Lower leg skin (tissue), 3 donors: ENCODE measurements around the gene KRT80.

Source experiments
- CTCF ChIP-seq, 3 donors: fragments of 450-650 bp; IDR thresholded peaks; one replicate each; pipeline ENCODE4 v1.5.1; 2016; ENCODE audit warnings: antibody characterized with exemption in 3 of 3, mild to moderate bottlenecking in 3 of 3, moderate library complexity in 2 of 3
- POLR2A ChIP-seq, 2 donors: fragments of 450-650 bp; IDR thresholded peaks; one replicate each; pipeline ENCODE4 v1.6.1; 2016 to 2017; ENCODE audit warnings: antibody characterized with exemption in 2 of 2, mild to moderate bottlenecking in 1 of 2, moderate library complexity in 1 of 2

DNA sequence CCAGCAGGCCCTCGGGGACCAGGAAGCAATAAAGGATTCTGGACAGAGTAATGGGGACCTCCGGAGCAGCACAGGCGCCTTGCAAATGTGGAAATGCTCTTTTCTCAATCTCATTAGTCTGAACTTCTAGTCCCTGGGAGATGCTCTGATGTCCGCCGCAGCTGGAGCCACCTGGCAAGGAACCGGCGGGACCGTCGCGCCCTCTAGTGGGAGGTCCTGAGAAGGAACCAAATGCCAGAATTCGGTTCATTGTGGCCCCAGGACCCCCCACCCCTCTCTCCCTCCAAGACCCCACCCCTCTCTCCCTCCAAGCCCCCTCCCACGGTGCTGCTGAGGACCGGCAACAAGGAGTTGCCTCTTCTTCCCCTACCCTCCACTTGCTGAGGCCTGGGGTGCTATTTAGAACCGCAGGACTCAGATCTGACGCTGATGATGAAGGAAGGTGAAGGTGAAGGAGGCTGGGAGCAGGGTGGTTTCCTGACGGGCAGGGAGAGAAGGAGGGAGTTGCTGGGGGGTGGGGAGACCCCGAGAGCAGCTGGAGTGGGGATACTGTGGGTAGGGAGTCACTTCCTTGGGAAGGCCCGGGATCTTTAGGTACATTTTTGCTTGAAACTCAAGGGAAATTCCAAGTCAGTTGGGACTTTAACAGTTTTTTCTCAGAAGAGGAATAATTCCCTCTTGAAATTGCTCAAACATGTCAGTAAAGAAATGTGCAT is 69.8 kb downstream of the KRT80 start:
- TF ChIP-seq CTCF (IDR thresholded peaks at IDR 0.05) (no peak), POLR2A (IDR thresholded peaks at IDR 0.05) (no peak)
